NCI-H2107 treated with DMSO at 0.1 percent for 48 hours (cell line): ENCODE data around the gene ERBB4.
"Not testable (repeated sequence)": the region's sequence is repeated elsewhere in the genome, so short reads cannot be mapped to it uniquely, and the experiment has no call there.

Experiments used
- DNase-seq: peaks from one replicate; lab custom pipeline; 2025; ENCODE audit not compliant: unreplicated experiment; lab: John Stamatoyannopoulos, UW

The ERBB4 gene

DNA sequence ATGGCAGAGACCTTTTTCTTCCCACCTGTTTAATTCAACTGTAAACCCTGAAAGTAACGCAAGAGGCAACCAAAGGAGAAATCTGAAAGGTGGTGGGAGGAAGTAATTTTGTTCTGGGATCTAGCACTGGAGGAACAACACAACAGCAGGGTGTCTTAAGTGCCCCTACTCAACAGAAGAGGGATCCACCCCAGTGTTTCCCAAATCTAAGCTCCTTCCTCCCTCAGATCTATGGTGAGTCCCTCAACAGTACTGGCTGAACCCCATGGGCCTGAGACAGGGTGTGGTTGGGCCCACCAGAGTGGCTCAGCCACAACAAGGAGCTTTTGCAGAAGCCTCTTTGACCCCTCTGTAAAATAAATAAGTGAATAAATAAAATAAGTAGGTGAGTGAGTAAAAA lies 790.3 kb downstream of the ERBB4 start:
- DNase-seq: no peak

DNA sequence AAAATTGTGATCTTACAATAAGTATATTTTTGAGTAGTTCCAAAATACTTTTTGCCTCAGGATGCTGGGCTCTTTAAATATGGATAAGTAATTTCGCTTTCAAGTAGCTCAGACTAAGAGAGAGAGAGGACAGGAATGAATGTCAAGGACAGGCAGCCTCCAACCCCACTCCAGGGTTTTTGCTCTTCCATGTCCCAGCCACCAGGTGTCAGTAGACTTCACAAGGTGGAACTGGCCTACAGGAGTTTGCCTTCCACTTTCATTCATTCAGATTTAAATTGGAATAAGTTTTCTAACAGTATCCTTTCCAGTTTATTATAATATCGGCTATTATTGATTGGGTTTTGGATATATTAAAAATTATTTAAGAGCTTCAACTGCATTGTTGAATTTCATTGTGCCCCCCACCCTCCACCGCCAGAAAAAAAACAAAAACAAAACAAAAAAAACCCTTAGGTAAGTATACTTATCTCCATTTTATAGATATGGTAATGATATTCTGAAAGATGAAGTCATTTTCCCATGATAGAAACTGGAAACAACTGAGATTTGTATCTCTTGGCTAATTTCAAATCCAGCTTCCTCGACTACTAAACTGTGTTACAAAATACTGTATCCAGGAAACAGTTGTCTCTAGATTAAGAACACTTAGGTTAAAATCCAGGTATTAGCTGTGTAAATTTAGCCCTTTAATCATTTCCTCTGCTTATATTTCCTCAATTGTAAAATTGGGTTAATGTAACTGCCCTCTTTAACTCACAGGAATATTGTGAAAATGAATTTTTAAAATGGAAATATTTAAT lies 793.1 kb downstream of the ERBB4 start:
- peak; percentile 73 for DNase-seq

DNA sequence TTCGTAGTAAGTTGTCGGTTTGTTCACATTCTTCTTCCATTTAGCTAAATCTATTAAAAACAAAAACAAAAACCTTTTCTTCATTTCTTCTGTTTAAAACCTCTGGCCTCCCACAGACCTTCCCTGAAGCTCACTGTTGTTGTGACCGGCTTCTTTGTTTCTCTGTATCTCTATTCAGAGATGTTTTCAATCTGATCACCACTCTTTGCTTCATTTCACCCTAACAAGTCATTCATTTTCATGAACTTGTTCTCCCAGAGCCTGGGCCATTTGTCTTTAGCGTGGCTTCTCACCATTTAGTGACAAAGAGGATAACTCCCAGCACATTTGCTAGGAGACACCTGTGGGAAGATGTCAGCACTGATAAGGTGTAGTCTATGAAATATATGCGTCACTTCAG lies 794.2 kb downstream of the ERBB4 start:
- no peak for DNase-seq

DNA sequence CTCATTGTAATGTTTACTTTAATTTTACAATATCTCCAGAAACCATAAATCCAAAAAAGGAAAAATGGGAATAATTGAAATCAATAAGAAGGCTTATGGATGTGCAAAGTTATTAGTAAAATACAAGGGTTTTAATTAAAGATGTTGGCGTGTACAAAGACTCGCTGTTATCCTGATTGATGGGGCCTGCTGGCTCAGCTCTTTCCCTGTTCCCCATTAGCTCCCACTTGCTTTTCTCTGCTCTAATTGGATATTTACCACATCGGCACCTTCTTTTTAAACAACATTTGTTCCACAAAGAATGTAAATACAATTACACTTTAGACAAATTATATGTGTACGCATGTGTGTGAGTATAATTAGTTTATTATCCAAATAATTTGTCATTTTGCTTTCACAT lies 796.6 kb downstream of the ERBB4 start:
- DNase-seq: no peak

DNA sequence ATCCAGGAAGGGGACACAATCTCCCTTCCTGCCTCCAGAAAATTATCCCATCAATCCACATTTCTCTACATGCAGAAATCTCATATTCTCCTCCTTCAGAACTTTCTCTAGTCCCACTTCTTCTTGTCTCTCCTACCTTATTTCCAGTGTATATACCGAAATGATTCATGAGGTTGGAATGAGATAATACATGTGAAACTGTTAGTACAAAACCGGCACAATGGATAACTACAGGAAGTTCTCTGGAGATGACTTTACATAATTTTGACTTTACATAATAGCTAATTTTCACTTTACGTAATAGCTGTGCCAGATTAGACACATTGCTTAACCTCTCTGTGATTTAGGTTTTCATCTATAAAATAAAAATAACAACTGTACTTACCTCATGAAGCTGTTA lies 801.3 kb downstream of the ERBB4 start:
- no peak for DNase-seq

DNA sequence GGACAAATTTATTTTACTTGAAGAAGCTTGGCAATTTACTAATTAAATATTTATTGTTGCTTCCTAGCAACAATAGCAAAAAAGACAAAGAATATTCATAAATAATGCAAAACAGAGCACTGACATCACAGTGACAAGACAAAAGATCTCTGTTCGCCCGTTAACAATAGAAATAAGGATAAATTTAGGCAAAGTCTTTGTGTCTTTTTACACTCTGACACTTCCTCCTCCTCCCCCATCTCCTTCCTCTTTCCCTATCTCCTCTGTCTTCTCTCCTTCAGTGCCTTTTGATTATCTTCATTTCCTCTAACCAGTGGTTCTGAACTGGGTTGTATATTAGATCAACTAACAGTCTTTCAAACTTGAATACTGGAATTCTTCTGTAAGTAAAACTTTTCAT lies 808.4 kb downstream of the ERBB4 start:
- DNase-seq: no peak

DNA sequence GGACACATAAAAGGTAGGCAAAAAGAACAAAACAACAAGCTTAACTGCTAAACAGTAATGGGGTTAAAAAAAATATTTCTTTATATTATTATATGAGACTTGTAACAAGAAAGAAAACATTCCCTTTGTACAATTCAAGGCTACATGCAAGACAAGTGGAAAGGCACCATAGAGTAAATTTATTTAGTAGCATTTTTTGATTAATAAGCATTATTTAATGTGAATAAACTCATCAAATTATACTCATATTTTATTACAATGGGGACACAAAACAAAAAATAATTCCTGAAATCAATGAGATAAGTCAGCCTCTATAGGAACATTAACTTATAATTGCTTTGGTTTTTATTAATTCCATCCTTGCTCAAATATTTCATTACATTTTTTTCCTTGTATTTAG lies 809.2 kb downstream of the ERBB4 start:
- no peak for DNase-seq

DNA sequence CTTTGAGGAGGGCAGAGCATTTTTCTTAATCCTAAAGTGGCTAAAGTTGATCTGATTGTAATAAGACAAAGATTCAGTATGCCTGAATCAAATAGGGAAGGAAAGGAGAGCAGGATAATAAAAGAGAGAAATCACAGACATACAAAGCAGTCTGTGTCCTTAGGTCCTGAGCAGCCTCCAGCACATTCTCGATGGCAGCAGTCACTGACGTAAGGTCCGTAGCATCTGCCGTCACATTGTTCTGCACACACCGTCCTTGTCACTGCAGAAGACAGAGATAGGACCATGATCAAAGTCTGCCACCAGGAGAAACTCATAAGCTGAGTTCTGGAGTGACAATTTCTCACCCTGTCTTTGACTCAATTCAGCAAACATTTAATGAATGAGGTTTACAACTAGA lies 813.7 kb downstream of the ERBB4 start:
- DNase-seq: no peak

DNA sequence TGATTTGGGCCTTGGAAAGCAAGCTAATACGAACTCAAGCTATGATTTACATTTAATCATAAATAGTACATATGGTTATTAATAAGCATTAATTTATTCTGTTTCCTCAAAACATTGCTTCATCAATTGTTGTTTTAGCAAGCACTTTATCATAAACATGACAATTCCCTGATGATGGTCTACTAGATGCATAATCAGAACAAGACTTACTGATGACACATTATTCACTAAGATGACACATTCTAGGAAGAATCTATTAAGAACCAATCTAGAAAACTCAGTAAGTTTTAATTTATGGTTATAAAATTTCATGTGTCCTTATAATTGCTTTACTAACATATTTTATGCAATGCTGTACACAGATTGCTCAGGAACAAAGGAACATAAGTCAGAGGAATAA lies 815.2 kb downstream of the ERBB4 start:
- no peak for DNase-seq

DNA sequence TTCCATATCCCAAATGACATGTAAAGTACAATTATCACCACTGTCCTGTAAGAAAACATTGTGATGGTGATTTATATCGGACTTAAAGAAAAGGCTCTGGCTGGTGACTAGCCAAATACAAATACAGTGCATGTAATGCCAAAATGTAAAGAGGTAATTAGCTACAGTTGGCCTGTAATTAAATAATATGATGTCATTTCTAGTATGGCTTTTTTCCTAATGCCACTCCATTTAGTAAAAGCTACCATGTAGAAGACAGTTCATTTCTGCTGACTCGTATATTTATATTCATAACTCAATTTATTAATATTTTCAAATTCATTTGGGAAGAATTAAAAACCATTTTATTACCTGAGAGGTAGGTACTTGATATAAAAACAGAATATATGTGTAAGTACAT lies 815.7 kb downstream of the ERBB4 start:
- DNase-seq: no peak

DNA sequence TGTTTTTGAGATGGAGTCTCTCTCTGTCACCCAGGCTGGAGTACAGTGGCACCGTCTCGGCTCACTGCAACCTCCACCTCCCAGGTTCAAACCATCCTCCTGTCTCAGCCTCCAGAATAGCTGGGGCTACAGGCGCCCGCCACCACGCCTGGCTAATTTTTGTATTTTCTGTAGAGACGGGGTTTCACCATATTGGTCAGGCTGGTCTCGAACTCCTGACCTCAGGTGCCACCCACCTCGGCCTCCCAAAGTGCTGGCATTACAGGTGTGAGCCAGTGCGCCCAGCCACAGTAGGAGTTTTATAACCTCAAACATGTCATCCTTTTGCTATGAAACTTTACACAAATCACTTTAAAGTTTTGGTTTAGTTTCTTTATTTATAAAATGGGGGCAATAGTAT lies 816.7 kb downstream of the ERBB4 start:
- DNase-seq: not testable (repeated sequence)

DNA sequence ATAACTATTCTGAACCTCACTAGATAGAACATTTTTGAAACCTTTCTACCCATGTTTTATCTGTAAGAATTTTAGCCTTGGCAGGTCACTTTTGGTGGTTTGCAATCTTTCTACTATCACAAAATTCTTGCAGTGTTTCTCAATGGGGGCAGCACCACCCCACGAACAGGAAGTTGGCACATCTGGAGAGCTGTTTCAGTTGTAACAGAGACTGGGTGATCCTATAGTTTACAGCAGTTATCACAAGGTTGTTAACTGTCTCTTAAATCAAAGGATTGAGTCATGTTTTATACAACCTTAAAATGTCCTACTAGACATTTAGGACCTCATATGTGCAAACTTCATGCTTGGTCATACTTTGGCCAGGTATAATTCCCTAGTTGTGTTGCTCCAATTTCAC lies 829.2 kb downstream of the ERBB4 start:
- no peak for DNase-seq

DNA sequence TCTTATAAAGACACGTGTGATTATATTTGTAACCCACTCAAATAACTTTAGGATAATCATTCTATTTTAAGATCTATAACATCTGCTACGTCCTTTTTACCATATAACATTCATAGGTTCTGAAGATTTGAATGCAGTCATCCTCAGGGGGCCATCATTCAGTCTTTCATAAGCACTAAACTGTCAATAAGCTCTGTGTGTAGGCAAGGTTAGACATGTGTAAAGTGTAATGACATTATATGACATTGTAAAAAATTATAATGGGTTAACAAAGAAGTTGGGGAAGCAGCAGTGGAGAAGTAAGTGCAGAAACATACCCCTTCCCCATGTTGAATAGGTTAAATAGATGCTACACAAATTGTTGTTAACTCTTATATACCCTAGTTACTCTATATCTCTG lies 845.9 kb downstream of the ERBB4 start:
- DNase-seq: no peak

DNA sequence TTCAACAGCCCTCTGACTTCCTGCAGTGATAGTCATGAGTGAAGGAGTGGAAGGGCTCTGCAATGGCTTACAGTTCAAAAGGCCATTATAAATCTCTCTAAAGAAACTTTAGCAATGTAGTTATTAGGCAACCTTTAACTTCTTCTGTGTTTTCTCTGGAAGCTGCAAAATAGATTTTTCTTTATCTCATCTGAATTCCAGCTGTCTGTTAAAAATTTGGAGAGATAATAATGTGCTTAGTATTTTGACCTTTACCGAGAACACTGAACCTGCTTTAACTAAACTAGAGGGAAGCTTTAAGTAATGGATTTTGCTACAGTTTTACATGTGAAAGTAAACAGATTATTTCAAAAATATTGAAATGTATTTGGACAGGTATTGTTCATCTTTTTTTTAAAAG lies 847.9 kb downstream of the ERBB4 start:
- no peak for DNase-seq

DNA sequence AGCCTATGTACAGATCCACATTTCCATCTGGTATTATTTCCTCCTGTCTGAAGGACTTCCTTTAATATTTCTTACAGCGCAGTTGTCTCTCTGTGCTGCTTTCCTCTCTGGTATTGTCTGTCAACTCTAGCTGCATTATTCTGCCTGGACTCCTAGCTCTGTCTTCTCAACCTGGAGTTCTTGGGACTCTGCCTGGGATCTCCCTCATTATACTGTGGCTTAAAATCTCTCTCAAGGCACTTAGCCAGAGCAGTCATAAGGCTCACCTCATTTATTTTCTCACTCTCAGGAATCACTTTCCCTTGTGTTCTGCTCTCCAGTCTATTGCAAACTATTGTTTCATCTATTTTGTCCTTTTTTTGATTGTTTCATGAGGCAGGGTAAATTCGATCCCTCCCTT lies 850.4 kb downstream of the ERBB4 start:
- DNase-seq: no peak

DNA sequence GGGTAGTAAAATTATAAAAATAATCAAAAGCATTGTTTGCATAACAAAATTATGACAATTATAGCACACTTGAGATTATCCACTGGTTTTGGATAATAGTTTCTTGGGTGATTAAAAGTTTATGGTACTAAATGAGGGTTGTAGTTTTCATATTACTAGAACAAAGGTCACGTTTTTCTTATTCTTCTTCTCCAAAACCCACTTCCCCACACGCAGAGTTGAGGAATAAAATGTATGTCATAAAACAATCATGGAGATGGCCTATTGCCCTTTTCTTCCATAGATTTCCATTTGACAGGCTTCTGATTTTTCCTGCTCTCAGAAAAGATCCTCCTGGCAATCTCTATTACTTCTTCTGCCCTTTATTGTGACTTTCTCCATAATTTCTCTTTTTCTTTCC lies 863.9 kb downstream of the ERBB4 start:
- DNase-seq: no peak

DNA sequence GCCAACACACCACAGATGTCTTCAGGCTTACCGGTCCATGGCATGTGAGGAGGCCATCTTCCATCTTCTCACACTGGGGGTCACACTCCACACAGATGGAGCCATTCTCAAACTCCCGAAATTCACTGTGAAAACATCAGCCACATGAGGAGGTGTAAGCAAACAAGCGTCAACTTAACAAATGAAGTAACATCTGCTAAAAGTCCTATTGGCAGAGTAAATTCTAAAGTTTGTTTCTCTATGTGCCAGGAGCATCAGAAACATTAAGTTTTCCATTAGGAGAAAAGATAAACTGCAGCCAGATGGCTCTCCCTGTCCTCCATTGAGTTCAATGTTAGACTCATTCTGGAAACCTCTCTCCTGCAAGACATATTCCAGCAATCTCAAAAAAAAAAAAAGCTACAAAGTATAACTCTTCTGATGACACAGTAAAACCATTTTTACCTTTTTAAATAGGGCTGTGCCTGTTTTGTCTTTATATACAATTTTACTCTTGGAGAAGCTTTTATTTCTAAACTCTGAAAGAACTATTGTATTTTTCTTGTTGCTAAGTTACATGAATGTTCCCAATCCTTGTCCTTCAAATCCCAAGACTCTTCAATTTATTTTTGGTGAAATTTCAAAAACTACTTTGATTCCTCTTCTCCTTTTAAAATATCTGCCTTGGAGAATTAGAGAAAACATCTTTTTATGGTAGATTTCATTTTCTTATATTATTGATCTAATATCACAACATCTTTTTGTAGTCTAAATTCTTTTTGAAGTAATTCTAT lies 865.3 kb downstream of the ERBB4 start:
- no peak for DNase-seq

DNA sequence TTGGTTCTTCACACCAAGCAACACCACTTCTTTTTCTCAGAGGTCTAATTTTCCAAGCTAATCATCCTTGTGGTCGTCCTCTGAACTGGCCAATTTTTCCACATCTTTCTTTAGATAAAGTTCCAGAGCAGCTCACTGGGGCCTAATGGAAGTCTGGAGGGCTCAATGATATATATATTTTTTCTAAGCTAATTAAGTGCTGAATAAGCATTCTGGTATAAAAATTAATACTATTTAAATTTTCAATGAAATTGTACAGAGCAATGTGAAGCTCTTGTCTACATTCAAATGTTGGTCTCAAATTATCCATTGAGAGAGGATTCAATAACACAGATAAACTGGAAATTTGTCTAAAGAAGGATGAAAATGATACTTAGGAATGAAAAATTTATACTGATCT lies 866.6 kb downstream of the ERBB4 start:
- DNase-seq: no peak

DNA sequence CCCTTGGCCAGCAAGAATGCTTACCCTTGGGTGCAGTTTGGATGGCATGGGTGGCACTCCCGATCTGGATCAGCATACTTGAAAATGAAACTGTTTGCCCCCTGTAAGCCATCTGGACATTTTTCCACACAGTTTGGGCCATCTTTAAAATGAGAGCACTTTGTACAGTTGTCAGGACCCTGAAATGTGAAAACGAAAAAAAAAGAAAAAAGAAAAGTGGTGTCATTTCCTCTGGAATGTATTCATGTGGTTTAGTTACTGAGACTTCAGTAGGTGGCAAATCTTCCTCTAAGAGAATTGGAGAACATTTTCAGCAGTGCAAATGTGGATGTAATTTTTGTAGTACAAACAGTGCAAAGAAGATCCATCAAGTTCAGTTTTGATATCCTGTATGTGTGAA lies 873.3 kb downstream of the ERBB4 start:
- no peak for DNase-seq

DNA sequence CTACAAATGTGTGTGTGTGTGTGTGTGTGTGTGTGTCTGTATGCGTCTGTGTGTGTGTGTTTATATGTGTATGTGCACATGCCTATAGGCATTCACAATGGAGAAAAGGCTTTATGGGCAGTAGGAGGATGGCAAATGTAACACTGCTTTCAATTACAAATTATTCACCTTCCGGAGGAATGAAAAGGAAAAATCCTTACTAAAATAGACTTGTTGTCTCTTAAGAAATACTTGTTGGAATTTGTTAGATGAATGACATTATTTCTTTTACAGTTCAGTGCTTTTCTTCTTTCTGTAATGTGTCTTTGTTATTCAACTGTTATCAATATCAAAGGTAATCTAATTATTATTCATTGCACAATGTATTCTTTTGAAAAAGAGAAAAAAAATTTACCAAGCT lies 874.3 kb downstream of the ERBB4 start:
- DNase-seq: no peak

DNA sequence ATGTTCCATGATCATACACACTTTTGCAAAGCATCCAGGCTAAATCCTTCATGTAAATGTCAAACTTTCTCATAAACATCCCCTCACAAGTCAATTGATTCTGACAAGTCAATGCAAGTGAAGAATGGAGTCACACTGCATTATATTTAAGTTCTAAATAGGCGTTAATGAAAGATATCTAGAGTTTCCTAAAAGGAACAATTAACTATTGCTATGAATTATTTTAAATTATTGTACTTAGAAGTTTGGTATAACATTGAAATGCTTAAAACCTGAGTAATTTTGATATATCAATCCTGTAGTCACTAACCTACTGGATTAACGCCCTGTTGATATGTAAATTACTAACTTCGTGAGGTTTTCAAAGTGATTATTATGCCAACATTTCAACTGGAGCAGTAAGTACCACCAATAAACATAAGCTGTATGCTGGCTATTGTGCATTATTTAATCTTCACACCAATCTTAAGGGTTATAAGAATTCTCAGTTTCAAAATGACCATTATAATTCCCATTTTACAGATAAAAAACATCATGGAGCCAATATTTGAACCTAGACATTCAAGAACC lies 884.3 kb downstream of the ERBB4 start:
- no peak for DNase-seq

DNA sequence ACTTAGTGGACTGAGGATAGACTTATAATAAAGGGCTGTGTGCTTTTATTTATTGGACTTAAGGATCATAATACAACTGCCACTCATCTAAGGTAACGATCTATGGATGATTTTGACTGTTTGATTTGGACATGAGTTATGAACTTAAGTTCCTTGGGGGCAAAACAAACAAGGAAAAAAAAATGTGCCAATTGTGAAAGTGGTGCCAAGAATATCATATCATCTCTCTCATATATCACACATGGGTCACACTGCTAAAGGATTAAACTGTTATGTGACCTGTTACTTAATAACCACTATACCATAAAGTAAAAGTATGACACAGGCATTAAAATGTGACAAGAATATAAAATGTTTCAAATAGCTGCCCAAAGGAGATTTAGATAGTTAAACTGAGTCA lies 886.3 kb downstream of the ERBB4 start:
- no peak for DNase-seq
